PC-3 (cell line): ENCODE results near the gene TMC6. TPM values are rescaled to one million over a fixed set of nuclear protein-coding genes. Genes with fewer than 3 reads are reported as not detected.

Source experiments
- ATAC-seq: fragments of 200-7000 bp; cut with Tn5 transposase; 2 replicates; pipeline ENCODE4 v1.9.1; 2020; ENCODE audit warnings: mild to moderate bottlenecking, moderate library complexity
- BruUV-seq: library from RNA; stranded (reverse); fragments of 400-500 nt; replicated peaks from 2 replicates; lab custom pipeline; 2021; lab: Mats Ljungman, UMichigan
- CTCF ChIA-PET: fragments of 300-600 bp; sonication (Branson Sonifier 250); formaldehyde crosslinking; loops from one replicate; lab custom pipeline; 2022; ENCODE audit warnings: antibody characterized with exemption; lab: Charles Lee
- POLR2A ChIA-PET: fragments of 300-600 bp; sonication (Branson Sonifier 250); formaldehyde crosslinking; loops from one replicate; lab custom pipeline; 2022; ENCODE audit warnings: antibody characterized with exemption; ENCODE audit not compliant: unreplicated experiment; lab: Charles Lee
- DNase-seq: peaks from one replicate; pipeline ENCODE4 v3.0.0-alpha.2; 2015
- H2AFZ ChIP-seq: fragments of 300-600 bp; sonication (generic); 2 replicates; pipeline ENCODE4 v1.6.0; 2016; ENCODE audit warnings: antibody characterized with exemption, low read length
- H3F3A ChIP-seq: fragments of 300-600 bp; sonication (generic); one replicate; pipeline ENCODE4 v1.6.0; 2017; ENCODE audit warnings: antibody characterized with exemption, low read length, control low read depth, mild to moderate bottlenecking; ENCODE audit not compliant: unreplicated experiment
- H3K27ac ChIP-seq: fragments of 300-600 bp; sonication (generic); 2 replicates; pipeline ENCODE4 v1.5.1; 2016; ENCODE audit warnings: mild to moderate bottlenecking, low read length
- H3K27me3 ChIP-seq: fragments of 300-600 bp; sonication (generic); 2 replicates; pipeline ENCODE4 v1.6.1; 2016; ENCODE audit warnings: low read length, mixed read lengths
- H3K36me3 ChIP-seq: fragments of 300-600 bp; sonication (generic); 2 replicates; pipeline ENCODE4 v1.6.1; 2016; ENCODE audit warnings: low read depth, mixed run types, low read length, mixed read lengths
- H3K4me1 ChIP-seq: fragments of 300-600 bp; sonication (generic); 2 replicates; pipeline ENCODE4 v1.5.1; 2016; ENCODE audit warnings: low read length; ENCODE audit not compliant: insufficient read depth
- H3K4me2 ChIP-seq: fragments of 300-600 bp; sonication (generic); 2 replicates; pipeline ENCODE4 v1.6.0; 2016; ENCODE audit warnings: low read length
- H3K4me3 ChIP-seq: fragments of 300-600 bp; sonication (generic); 2 replicates; pipeline ENCODE4 v1.5.1; 2016; ENCODE audit warnings: mild to moderate bottlenecking, low read length, mixed read lengths
- H3K79me2 ChIP-seq: fragments of 300-600 bp; sonication (generic); 2 replicates; pipeline ENCODE4 v1.6.1; 2017; ENCODE audit warnings: low read length, mixed read lengths
- H3K9ac ChIP-seq: fragments of 300-600 bp; sonication (generic); 2 replicates; pipeline ENCODE4 v1.6.0; 2016; ENCODE audit warnings: mild to moderate bottlenecking, low read length
- H3K9me2 ChIP-seq: fragments of 300-600 bp; sonication (generic); replicated peaks from 2 replicates; pipeline ENCODE4 v1.6.1; 2016; ENCODE audit warnings: mixed run types, low read length, mixed read lengths
- H3K9me3 ChIP-seq: fragments of 300-600 bp; sonication (generic); 2 replicates; pipeline ENCODE4 v1.6.1; 2016; ENCODE audit warnings: low read length, mixed read lengths
- H4K20me1 ChIP-seq: fragments of 300-600 bp; sonication (generic); 2 replicates; pipeline ENCODE4 v1.6.1; 2016; ENCODE audit warnings: low read length, mixed read lengths
- CTCF ChIP-seq: fragments of 300-600 bp; sonication (generic); conservative IDR thresholded peaks from 2 replicates; pipeline ENCODE4 v1.5.1; 2017; ENCODE audit warnings: antibody characterized with exemption, low read depth, mild to moderate bottlenecking, low read length
- EZH2 ChIP-seq: fragments of 300-600 bp; sonication (generic); IDR thresholded peaks from one replicate; pipeline ENCODE4 v1.6.1; 2017; ENCODE audit warnings: antibody characterized with exemption, mild to moderate bottlenecking, low read length; ENCODE audit not compliant: unreplicated experiment
- EZH2phosphoT487 ChIP-seq: fragments of 300-600 bp; sonication (generic); IDR thresholded peaks from 2 replicates; pipeline ENCODE4 v1.6.1; 2018; ENCODE audit warnings: mild to moderate bottlenecking, antibody characterized with exemption, low read length, borderline replicate concordance
- intact Hi-C: fragments of 100-400 bp; cut with micrococcal nuclease; formaldehyde crosslinking; loops from 2 replicates; pipeline ENCODE4 v1.9.0; 2023
- total RNA-seq: library from RNA; depleted of rRNA; stranded (reverse); fragments of >200 nt; gene quantifications from 2 replicates; pipeline ENCODE4 v1.2.3, GENCODE V29; 2014

TMC6 gene
- total RNA-seq, 1 experiment from 2014 or later = 97.3 TPM

- Histone ChIP-seq H3K36me3 (0 out of 2 replicates have a peak, but pooled peaks cover 2% of the 10 kb centered on the region), H3K4me2 (no peak overlapping the region), H4K20me1 (no peaks in the 10 kb centered on the region), H3K27ac (no peak overlapping the region), H3F3A (no peaks in the 10 kb centered on the region), H3K9me3 (no peaks in the 10 kb centered on the region), H2AFZ (no peak overlapping the region), H3K27me3 (no peaks in the 10 kb centered on the region), H3K9me2 (no peaks in the 10 kb centered on the region), H3K79me2 (no peaks in the 10 kb centered on the region), H3K9ac (no peak overlapping the region), H3K4me3 (no peak overlapping the region), H3K4me1 (peaks cover 10% of the 10 kb centered on the region)
- ChIA-PET POLR2A (no interaction called here), CTCF (no interaction called here)
- TF ChIP-seq CTCF = no peak
- TF ChIP-seq EZH2 = no peak
- no peak for TF ChIP-seq EZH2phosphoT487
- BruUV-seq = no TSS peak
- intact Hi-C loops = loop anchor here (1.0 to 2.0 kb wide), 2 partner anchors 65 to 139 kb away; no protein-coding TSS in a partner anchor
- ATAC-seq (no peak), DNase-seq (no peak)
Measured at GRCh38 chr17:78111727-78112517, 16.6 kb downstream of the TMC6 start.

GRCh38 chr17:78111016-78111726, 17.4 kb downstream of the TMC6 start:
- TF ChIP-seq EZH2 = no peak
- TF ChIP-seq CTCF = no peak
- no peak for TF ChIP-seq EZH2phosphoT487
- no TSS peak for BruUV-seq
- no peak overlapping the region for H3K4me3 ChIP-seq
- no peaks in the 10 kb centered on the region for H3F3A ChIP-seq
- no peaks in the 10 kb centered on the region for H3K9me2 ChIP-seq
- H4K20me1 ChIP-seq = no peaks in the 10 kb centered on the region
- peaks cover 10% of the 10 kb centered on the region for H3K4me1 ChIP-seq
- no peaks in the 10 kb centered on the region for H3K79me2 ChIP-seq
- no peak overlapping the region for H3K9ac ChIP-seq
- H3K36me3 ChIP-seq = 0 out of 2 replicates have a peak, but pooled peaks cover 2% of the 10 kb centered on the region
- ChIA-PET CTCF (interaction anchor here (0.6 kb wide), 1 partner anchor 37 kb away, joined by 3 read pairs; no protein-coding TSS in a partner anchor), POLR2A (no interaction called here)
- H3K9me3 ChIP-seq = no peaks in the 10 kb centered on the region
- DNase-seq (no peak), ATAC-seq (no peak)
- no peak overlapping the region for H2AFZ ChIP-seq
- H3K27ac ChIP-seq = no peak overlapping the region
- H3K27me3 ChIP-seq = no peaks in the 10 kb centered on the region
- no peak overlapping the region for H3K4me2 ChIP-seq
- intact Hi-C loops = no loop called here
